ENCODE measurements around the gene CMYA5. TPM values are rescaled to one million over a fixed set of nuclear protein-coding genes. Genes with fewer than 3 reads are reported as not detected.
"Not testable (repeated sequence)": the region's sequence is repeated elsewhere in the genome, so short reads cannot be mapped to it uniquely, and the experiment has no call there.

Gene CMYA5
- total and polyA plus RNA-seq, 8 donors, result 0.68 to 14.7 (median 8.9) TPM

DNA sequence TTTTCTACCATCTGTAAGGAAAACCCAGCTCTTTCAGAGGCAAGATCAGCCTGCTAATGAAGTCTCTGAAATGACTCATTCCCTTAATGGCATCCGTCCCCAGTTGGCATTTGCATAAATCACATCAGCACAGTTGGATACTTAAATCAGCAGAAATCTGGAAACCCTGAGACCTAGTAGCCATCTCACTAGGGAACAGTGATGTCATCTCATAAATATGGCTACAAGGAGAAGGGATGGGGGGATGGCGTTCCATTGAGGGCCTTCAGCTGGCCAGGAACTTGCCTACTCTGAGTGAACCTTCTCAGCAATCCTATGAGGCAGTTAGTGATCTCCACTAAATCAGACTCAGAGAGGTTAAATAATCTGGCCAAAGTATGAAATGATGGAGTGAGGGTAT lies 81.8 kb downstream of the CMYA5 start:
- DNase-seq, result no peak
- ATAC-seq, result no peak
- intact Hi-C loops (cut with DNase I), result no loop called here
- H3K4me1 ChIP-seq, result no peaks in the 10 kb centered on the region
- no peak overlapping the region for H3K27ac ChIP-seq
- H3K9me3 ChIP-seq, result no peaks in the 10 kb centered on the region
- H3K4me3 ChIP-seq, result no peak overlapping the region
- H3K27me3 ChIP-seq, result no peaks in the 10 kb centered on the region
- H3K36me3 ChIP-seq, result no peaks in the 10 kb centered on the region
- TF ChIP-seq, protein P1, sequence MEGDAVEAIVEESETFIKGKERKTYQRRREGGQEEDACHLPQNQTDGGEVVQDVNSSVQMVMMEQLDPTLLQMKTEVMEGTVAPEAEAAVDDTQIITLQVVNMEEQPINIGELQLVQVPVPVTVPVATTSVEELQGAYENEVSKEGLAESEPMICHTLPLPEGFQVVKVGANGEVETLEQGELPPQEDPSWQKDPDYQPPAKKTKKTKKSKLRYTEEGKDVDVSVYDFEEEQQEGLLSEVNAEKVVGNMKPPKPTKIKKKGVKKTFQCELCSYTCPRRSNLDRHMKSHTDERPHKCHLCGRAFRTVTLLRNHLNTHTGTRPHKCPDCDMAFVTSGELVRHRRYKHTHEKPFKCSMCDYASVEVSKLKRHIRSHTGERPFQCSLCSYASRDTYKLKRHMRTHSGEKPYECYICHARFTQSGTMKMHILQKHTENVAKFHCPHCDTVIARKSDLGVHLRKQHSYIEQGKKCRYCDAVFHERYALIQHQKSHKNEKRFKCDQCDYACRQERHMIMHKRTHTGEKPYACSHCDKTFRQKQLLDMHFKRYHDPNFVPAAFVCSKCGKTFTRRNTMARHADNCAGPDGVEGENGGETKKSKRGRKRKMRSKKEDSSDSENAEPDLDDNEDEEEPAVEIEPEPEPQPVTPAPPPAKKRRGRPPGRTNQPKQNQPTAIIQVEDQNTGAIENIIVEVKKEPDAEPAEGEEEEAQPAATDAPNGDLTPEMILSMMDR (IDR thresholded peaks at IDR 0.05), result no peak

DNA sequence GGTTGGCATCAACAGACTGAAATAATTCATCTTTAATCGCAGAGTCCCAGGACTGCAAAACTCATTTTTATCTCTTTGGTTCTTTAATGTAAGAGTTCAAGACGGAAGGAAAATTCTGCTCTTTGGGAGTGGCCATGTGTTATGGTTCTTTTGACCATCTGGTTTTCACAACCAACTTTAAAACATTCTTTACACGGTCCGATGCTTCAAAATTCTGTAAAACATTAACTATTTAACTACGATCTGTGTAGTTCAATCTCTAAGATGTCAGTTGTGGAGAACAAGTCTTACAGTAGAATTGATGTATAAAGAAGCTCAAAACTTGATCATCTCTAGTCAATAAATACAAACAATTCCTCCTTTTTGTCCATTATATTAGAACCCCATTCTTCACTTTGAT lies 83.0 kb downstream of the CMYA5 start:
- DNase-seq, result no peak
- no peak for ATAC-seq
- intact Hi-C loops (cut with DNase I), result no loop called here

DNA sequence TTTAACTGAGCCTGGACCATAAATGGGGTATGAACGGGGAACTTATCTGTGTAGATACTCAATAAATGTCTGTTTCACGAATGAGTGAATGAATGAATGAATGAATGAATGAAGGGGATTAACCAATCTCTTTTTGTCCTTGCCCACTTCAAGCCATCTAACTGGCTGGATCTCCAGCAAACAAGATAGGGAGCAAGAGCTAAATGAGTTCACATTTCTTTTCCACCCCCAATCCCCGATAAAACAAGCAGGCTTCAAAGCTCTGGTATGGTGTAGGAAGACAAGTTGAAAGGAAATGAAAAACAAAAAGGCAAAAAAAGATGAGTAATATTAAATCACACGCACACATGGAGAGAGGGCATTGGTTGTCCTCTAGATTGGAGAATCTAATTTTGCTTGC lies 84.0 kb downstream of the CMYA5 start:
- TF ChIP-seq, protein P1 (IDR thresholded peaks at IDR 0.05), result no peak
- intact Hi-C loops (cut with DNase I), result no loop called here
- ATAC-seq (no peak), DNase-seq (no peak)
- H3K27ac ChIP-seq, result no peak overlapping the region
- H3K4me3 ChIP-seq, result no peak overlapping the region
- no peaks in the 10 kb centered on the region for H3K27me3 ChIP-seq
- H3K36me3 ChIP-seq, result no peaks in the 10 kb centered on the region
- no peaks in the 10 kb centered on the region for H3K9me3 ChIP-seq
- no peaks in the 10 kb centered on the region for H3K4me1 ChIP-seq

More for the DNA sequence above, 83.0 kb downstream of the CMYA5 start:
- TF ChIP-seq, protein P1 (IDR thresholded peaks at IDR 0.05), result no peak
- Histone ChIP-seq H3K36me3 (no peaks in the 10 kb centered on the region), H3K9me3 (no peaks in the 10 kb centered on the region), H3K27me3 (no peaks in the 10 kb centered on the region), H3K27ac (no peak overlapping the region), H3K4me1 (no peaks in the 10 kb centered on the region), H3K4me3 (no peak overlapping the region)

DNA sequence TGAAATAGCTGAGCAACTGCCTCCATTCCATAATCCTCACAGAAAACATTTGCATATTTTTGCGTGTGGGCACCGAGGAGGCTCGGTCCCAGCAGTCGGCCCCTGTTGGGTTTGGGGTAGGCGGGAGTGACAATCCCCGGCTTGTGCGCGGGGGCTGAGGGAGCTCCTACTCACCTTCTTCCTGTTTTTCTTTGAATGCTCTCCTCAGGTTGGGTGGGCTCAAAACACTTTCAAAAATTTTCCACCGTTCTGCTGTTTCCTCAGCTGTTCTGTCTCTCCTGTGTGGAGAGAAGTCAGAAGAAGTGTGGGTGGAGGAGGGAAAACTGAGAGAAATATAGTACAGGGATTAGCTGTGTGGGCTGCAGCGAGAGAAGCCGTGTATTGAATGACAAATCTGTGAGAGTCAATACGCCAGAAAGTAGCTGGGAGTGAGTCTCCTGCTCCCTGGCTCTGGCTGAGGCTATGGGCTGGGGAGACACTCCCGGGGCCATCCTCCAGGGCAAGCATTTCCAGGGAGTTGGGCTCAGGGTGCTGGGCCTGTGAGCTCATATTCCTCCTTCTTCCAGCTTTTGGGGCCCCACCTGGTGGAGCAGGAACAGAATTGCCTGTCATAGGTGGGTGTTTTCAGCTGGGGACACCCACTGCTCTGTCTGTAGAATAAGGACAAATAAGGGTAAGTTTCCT lies 84.7 kb downstream of the CMYA5 start:
- H3K36me3 ChIP-seq, result no peaks in the 10 kb centered on the region
- H3K4me1 ChIP-seq, result no peaks in the 10 kb centered on the region
- intact Hi-C loops (cut with DNase I), result no loop called here
- no peak overlapping the region for H3K27ac ChIP-seq
- H3K27me3 ChIP-seq, result no peaks in the 10 kb centered on the region
- TF ChIP-seq, protein P1 (IDR thresholded peaks at IDR 0.05), result no peak
- H3K4me3 ChIP-seq, result no peak overlapping the region
- DNase-seq, result peak in 1 of 4 donors; percentile 5
- H3K9me3 ChIP-seq, result no peaks in the 10 kb centered on the region
- peak; percentile 33 for ATAC-seq

DNA sequence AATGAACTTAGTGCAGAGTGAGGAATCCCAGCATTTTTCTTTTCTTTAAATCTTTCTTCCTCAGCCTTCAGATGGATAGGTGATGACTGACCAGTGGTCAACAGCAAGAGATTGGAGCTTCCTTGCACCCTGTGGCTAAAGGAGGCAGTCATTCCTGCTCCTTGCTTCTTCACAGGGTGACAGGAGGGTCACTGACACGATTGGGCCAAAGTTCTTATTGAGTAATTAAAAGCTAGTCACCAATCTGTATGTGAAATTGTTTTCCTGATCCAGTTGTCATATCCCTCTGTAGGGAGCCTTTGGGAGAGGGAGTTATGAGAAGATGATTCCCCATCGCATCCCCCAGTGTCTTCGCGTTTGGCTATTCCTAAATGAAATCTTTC lies 85.2 kb downstream of the CMYA5 start:
- H3K4me1 ChIP-seq, result no peaks in the 10 kb centered on the region
- TF ChIP-seq, protein P1 (IDR thresholded peaks at IDR 0.05), result no peak
- intact Hi-C loops (cut with DNase I), result no loop called here
- no peak for ATAC-seq
- no peaks in the 10 kb centered on the region for H3K9me3 ChIP-seq
- H3K27me3 ChIP-seq, result no peaks in the 10 kb centered on the region
- no peak overlapping the region for H3K27ac ChIP-seq
- H3K4me3 ChIP-seq, result no peak overlapping the region
- DNase-seq, result no peak
- no peaks in the 10 kb centered on the region for H3K36me3 ChIP-seq

DNA sequence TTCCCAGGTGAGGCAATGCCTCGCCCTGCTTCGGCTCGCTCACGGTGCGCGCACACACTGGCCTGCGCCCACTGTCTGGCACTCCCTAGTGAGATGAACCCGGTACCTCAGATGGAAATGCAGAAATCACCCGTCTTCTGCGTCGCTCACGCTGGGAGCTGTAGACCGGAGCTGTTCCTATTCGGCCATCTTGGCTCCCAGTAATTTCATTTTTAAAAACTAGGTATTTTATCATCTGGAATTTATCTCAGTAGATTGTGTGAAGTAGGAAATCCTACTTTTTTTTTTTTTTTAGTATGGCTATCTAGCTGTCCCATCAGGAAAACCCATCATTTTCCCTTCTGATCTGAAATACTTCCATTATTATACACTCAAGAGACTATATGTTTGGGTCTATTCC lies 95.1 kb downstream of the CMYA5 start:
- H3K27ac ChIP-seq; intact Hi-C loops (cut with DNase I); H3K27me3 ChIP-seq; H3K9me3 ChIP-seq; H3K36me3 ChIP-seq; ATAC-seq; DNase-seq; H3K4me1 ChIP-seq: not testable (repeated sequence)
- peak overlapping the region in 1 of 2 donors; percentile 21 for H3K4me3 ChIP-seq

Measured in left lung (tissue), 10 donors.